Esophagus squamous epithelium (tissue), 5 donors: ENCODE data around the gene MYO1F. TPM values are rescaled to one million over a fixed set of nuclear protein-coding genes. Genes with fewer than 3 reads are reported as not detected.
A peak's percentile ranks its signal among the peaks of the same experiment; 100 is the strongest.

ENCODE experiments used
- DNase-seq: peaks from one replicate; lab custom pipeline; 2025; lab: John Stamatoyannopoulos, UW
- H3K27ac ChIP-seq, 4 donors: fragments of 200-600 bp; sonication (generic); one replicate each; pipeline ENCODE4 v1.5.1; 2016 to 2019; ENCODE audit warnings: mild to moderate bottlenecking in 1 of 4
- H3K27me3 ChIP-seq, 4 donors: fragments of 200-600 bp; sonication (generic); 1 replicate in 3 of 4; 2 replicates in 1 of 4; pipeline versions ENCODE4 v1.5.1 to v1.6.0; 2017 to 2021; ENCODE audit warnings: antibody characterized with exemption in 1 of 4
- H3K36me3 ChIP-seq, 3 donors: fragments of 200-600 bp; sonication (generic); one replicate each; pipeline ENCODE4 v1.5.1; 2016 to 2019
- H3K4me1 ChIP-seq, 3 donors: fragments of 200-600 bp; sonication (generic); one replicate each; pipeline ENCODE4 v1.5.1; 2017 to 2019
- H3K4me3 ChIP-seq, 4 donors: fragments of 200-600 bp; sonication (generic); 1 replicate in 3 of 4; 2 replicates in 1 of 4; pipeline ENCODE4 v1.5.1; 2016 to 2019; ENCODE audit warnings: mild to moderate bottlenecking in 2 of 4, moderate library complexity in 1 of 4
- H3K9me3 ChIP-seq, 3 donors: fragments of 200-600 bp; sonication (generic); one replicate each; pipeline ENCODE4 v1.5.1; 2016 to 2019
- CTCF ChIP-seq, 6 experiments: fragments of 450-650 bp in 4 of 6; fragments of 200-600 bp in 2 of 6; sonication (generic) in 2 of 6; IDR thresholded peaks; one replicate each; pipeline ENCODE4 v1.5.1; 2016 to 2019; ENCODE audit warnings: antibody characterized with exemption in 6 of 6, mild to moderate bottlenecking in 4 of 6, moderate library complexity in 4 of 6
- POLR2A ChIP-seq, 4 donors: fragments of 450-650 bp; IDR thresholded peaks; one replicate each; pipeline ENCODE4 v1.6.1; 2017; ENCODE audit warnings: antibody characterized with exemption in 4 of 4, mild to moderate bottlenecking in 4 of 4, moderate library complexity in 3 of 4
- WGBS, 2 donors: methylation state at CpG; one replicate each; pipeline ENCODE4 v1.1.5; 2018; 5-methylcytosine and 5-hydroxymethylcytosine counted together
- intact Hi-C: fragments of 100-400 bp; cut with DNase I; formaldehyde crosslinking; loops from one replicate; pipeline ENCODE4 v1.15.0; 2022
- total RNA-seq, 4 donors: library from RNA; depleted of rRNA; stranded (reverse); fragments of >200 nt; gene quantifications; one replicate each; pipeline ENCODE4 v1.1.0, GENCODE V29; 2016
- donor health status: DM: yes; HTN: yes; CAD: no.

MYO1F gene
- total RNA-seq, 4 donors from 2014 or later: 1.6 to 14.3 (median 8.5) TPM

GRCh38 chr19:8513036-8513686, 64.1 kb downstream of the MYO1F start:
- intact Hi-C loops: no loop called here
- no peak for DNase-seq

GRCh38 chr19:8512115-8512967, 64.9 kb downstream of the MYO1F start:
- Histone ChIP-seq H3K4me3 (peak overlapping the region in 1 of 4 donors; percentile 87), H3K4me1 (peaks cover 19 to 44% (median 20%) of the 10 kb centered on the region in 3 donors), H3K36me3 (peaks cover 0 to 19% (median 0%) of the 10 kb centered on the region in 3 donors), H3K27me3 (no peaks in the 10 kb centered on the region), H3K9me3 (no peaks in the 10 kb centered on the region), H3K27ac (peak overlapping the region in 3 of 4 donors; percentile 95 to 100 (median 99))
- TF ChIP-seq CTCF (IDR thresholded peaks at IDR 0.05) (no peak), POLR2A (IDR thresholded peaks at IDR 0.05) (no peak)
- intact Hi-C loops: no loop called here
- DNase-seq: no peak
- WGBS, 2 donors: 71 to 73% methylated on average over 13 to 14 of the region's 22 CpGs

More at GRCh38 chr19:8513036-8513686, 64.1 kb downstream of the MYO1F start:
- Histone ChIP-seq H3K27ac (peak overlapping the region; percentile 95 to 100 (median 98)), H3K36me3 (peaks cover 0 to 19% (median 0%) of the 10 kb centered on the region in 3 donors), H3K4me1 (peaks cover 19 to 51% (median 20%) of the 10 kb centered on the region in 3 donors), H3K27me3 (no peaks in the 10 kb centered on the region), H3K4me3 (peak overlapping the region; percentile 56 to 88 (median 76)), H3K9me3 (no peaks in the 10 kb centered on the region)
- 20 to 79% methylated on average over 4 to 10 of the region's 19 CpGs for WGBS, 2 donors
- no peak for TF ChIP-seq POLR2A (IDR thresholded peaks at IDR 0.05)
- TF ChIP-seq CTCF (IDR thresholded peaks at IDR 0.05): no peak

GRCh38 chr19:8511573-8512101, 65.6 kb downstream of the MYO1F start:
- Histone ChIP-seq H3K4me3 (peak overlapping the region in 1 of 4 donors; percentile 8), H3K27me3 (no peaks in the 10 kb centered on the region), H3K4me1 (peaks cover 19 to 42% (median 20%) of the 10 kb centered on the region in 3 donors), H3K27ac (peak overlapping the region in 2 of 4 donors; percentile 99 to 100), H3K9me3 (no peaks in the 10 kb centered on the region), H3K36me3 (peaks cover 0 to 19% (median 0%) of the 10 kb centered on the region in 3 donors)
- WGBS, 2 donors: 100% methylated on average over 3 of the region's 45 CpGs; no CpG with 5 or more reads in 1 of the 2 donors
- no peak for DNase-seq
- intact Hi-C loops: no loop called here
- TF ChIP-seq CTCF (IDR thresholded peaks at IDR 0.05): no peak
- no peak for TF ChIP-seq POLR2A (IDR thresholded peaks at IDR 0.05)

- H3K27ac ChIP-seq: no peak overlapping the region
- no peak overlapping the region for H3K4me3 ChIP-seq
- DNase-seq: no peak
- WGBS, 2 donors: 93 to 100% methylated on average over 1 to 3 of the region's 52 CpGs
- H3K36me3 ChIP-seq: peaks cover 0 to 19% (median 0%) of the 10 kb centered on the region in 3 donors
- TF ChIP-seq CTCF (IDR thresholded peaks at IDR 0.05): no peak
- no peaks in the 10 kb centered on the region for H3K9me3 ChIP-seq
- H3K27me3 ChIP-seq: no peaks in the 10 kb centered on the region
- intact Hi-C loops: no loop called here
- peaks cover 25 to 52% (median 27%) of the 10 kb centered on the region in 3 donors for H3K4me1 ChIP-seq
Observed at GRCh38 chr19:8510589-8511115, 66.6 kb downstream of the MYO1F start.
